ENCODE results near the gene HHAT.

HHAT gene

DNA sequence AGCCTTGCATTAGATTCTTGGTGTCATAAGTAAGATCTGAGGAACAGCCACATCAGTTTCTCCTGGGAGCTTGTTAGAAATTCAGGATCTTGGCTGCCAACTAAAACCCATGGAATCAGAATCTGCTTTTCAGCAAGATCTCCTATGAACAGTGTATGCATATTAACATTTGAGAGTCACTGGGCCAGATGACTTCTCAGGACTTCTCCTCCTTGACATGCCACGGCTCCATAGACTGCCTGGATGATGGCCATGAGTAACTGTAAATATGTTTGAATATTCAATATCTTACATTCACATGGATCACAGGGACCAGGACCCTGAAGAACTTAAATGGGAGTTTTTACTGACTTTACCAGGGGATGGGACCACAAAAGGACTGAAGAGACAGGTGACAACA lies 148.0 kb downstream of the HHAT start:
- Histone ChIP-seq H3K9me3 (ENCODE audit: low read length) (no peaks in the 10 kb centered on the region), H4K20me1 (ENCODE audit: insufficient read depth, low read length) (no peaks in the 10 kb centered on the region), H3K4me3 (ENCODE audit: low read depth, low read length, poor library complexity, severe bottlenecking) (no peak overlapping the region), H2AFZ (ENCODE audit: low read length) (no peak overlapping the region), H3K27me3 (ENCODE audit: insufficient read depth, low read length) (no peaks in the 10 kb centered on the region), H3K9me2 (ENCODE audit: low read depth, low read length) (no peaks in the 10 kb centered on the region), H3K79me2 (ENCODE audit: insufficient read depth, low read length) (no peaks in the 10 kb centered on the region), H3K4me1 (ENCODE audit: insufficient read depth, low read length, severe bottlenecking) (no peaks in the 10 kb centered on the region), H3K4me2 (ENCODE audit: low read length) (no peak overlapping the region), H3K9ac (ENCODE audit: low read length) (no peak overlapping the region), H3K27ac (ENCODE audit: low read depth, low read length, poor library complexity, severe bottlenecking) (no peak overlapping the region), H3K36me3 (ENCODE audit: insufficient read depth, low read length) (no peaks in the 10 kb centered on the region), H3F3A (ENCODE audit: insufficient read depth, low read length) (no peaks in the 10 kb centered on the region)
- no peak for TF ChIP-seq EZH2 (IDR thresholded peaks at IDR 0.05; ENCODE audit: borderline replicate concordance, low read length)
- TF ChIP-seq, protein P1, sequence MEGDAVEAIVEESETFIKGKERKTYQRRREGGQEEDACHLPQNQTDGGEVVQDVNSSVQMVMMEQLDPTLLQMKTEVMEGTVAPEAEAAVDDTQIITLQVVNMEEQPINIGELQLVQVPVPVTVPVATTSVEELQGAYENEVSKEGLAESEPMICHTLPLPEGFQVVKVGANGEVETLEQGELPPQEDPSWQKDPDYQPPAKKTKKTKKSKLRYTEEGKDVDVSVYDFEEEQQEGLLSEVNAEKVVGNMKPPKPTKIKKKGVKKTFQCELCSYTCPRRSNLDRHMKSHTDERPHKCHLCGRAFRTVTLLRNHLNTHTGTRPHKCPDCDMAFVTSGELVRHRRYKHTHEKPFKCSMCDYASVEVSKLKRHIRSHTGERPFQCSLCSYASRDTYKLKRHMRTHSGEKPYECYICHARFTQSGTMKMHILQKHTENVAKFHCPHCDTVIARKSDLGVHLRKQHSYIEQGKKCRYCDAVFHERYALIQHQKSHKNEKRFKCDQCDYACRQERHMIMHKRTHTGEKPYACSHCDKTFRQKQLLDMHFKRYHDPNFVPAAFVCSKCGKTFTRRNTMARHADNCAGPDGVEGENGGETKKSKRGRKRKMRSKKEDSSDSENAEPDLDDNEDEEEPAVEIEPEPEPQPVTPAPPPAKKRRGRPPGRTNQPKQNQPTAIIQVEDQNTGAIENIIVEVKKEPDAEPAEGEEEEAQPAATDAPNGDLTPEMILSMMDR (IDR thresholded peaks at IDR 0.05; ENCODE audit: low read length), result no peak

DNA sequence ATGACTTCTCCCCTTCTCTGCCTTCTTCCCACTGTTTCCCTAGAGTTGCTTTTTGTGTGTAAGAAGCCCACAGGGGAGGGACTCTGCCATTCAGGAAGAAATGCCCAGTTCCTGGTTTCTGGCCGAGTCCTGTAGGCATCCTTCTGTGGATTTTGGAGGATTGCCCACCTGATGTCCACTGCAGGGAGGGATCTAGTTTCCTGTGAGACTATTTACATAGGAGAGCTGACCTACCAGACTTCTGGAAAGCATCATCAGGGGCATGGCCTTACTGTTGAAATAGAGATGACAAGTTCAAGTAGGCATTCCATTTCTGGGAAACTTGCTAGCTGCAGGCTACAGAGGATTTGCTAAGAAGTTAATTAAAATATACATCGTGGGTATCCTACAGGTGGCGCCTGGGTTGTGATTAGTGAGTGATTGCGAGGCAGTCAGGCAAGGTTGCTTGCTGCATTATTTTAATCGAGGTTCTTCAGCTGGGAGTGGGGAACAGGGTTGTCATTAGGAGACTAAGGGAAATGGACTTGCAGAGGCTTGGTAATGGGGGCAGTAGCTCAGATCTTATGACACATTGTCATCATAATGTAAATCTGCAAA lies 148.7 kb downstream of the HHAT start:
- no peaks in the 10 kb centered on the region for H3K79me2 ChIP-seq (ENCODE audit: insufficient read depth, low read length)
- no peak overlapping the region for H3K9ac ChIP-seq (ENCODE audit: low read length)
- no peaks in the 10 kb centered on the region for H3K36me3 ChIP-seq (ENCODE audit: insufficient read depth, low read length)
- no peaks in the 10 kb centered on the region for H3K4me1 ChIP-seq (ENCODE audit: insufficient read depth, low read length, severe bottlenecking)
- no peaks in the 10 kb centered on the region for H3K9me2 ChIP-seq (ENCODE audit: low read depth, low read length)
- H4K20me1 ChIP-seq (ENCODE audit: insufficient read depth, low read length), result no peaks in the 10 kb centered on the region
- H2AFZ ChIP-seq (ENCODE audit: low read length), result no peak overlapping the region
- no peak overlapping the region for H3K4me3 ChIP-seq (ENCODE audit: low read depth, low read length, poor library complexity, severe bottlenecking)
- no peaks in the 10 kb centered on the region for H3K9me3 ChIP-seq (ENCODE audit: low read length)
- H3F3A ChIP-seq (ENCODE audit: insufficient read depth, low read length), result no peaks in the 10 kb centered on the region
- no peaks in the 10 kb centered on the region for H3K27me3 ChIP-seq (ENCODE audit: insufficient read depth, low read length)
- TF ChIP-seq, protein P1 (IDR thresholded peaks at IDR 0.05; ENCODE audit: low read length), result no peak
- no peak overlapping the region for H3K4me2 ChIP-seq (ENCODE audit: low read length)
- no peak overlapping the region for H3K27ac ChIP-seq (ENCODE audit: low read depth, low read length, poor library complexity, severe bottlenecking)

DNA sequence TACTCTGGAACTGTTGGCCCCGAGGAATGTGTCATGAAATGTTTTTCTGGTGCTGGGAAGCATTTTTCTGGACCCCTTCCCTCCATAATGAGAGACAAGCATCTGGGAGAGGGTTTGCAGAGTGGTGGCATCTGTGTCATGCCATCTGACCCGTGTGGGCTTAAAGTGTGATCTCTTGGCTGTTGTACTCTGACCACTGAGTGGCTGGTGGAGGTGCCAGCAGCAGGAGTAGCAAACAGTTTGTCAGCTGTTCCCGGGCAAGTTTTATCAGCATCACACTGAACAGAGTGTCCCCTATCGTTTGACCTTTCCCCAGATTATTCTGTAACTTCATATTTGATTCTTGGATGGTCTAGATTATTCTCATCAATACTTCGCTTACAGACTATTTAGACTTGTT lies 150.1 kb downstream of the HHAT start:
- Histone ChIP-seq H3K4me2 (ENCODE audit: low read length) (no peak overlapping the region), H3K27me3 (ENCODE audit: insufficient read depth, low read length) (no peaks in the 10 kb centered on the region), H3K9me3 (ENCODE audit: low read length) (no peaks in the 10 kb centered on the region), H3K36me3 (ENCODE audit: insufficient read depth, low read length) (no peaks in the 10 kb centered on the region), H4K20me1 (ENCODE audit: insufficient read depth, low read length) (no peaks in the 10 kb centered on the region), H3K4me1 (ENCODE audit: insufficient read depth, low read length, severe bottlenecking) (no peaks in the 10 kb centered on the region), H2AFZ (ENCODE audit: low read length) (no peak overlapping the region), H3K4me3 (ENCODE audit: low read depth, low read length, poor library complexity, severe bottlenecking) (no peak overlapping the region), H3K9me2 (ENCODE audit: low read depth, low read length) (no peaks in the 10 kb centered on the region), H3K27ac (ENCODE audit: low read depth, low read length, poor library complexity, severe bottlenecking) (no peak overlapping the region), H3F3A (ENCODE audit: insufficient read depth, low read length) (no peaks in the 10 kb centered on the region), H3K9ac (ENCODE audit: low read length) (no peak overlapping the region), H3K79me2 (ENCODE audit: insufficient read depth, low read length) (no peaks in the 10 kb centered on the region)
- TF ChIP-seq EZH2 (IDR thresholded peaks at IDR 0.05; ENCODE audit: borderline replicate concordance, low read length), result no peak
- TF ChIP-seq, protein P1 (IDR thresholded peaks at IDR 0.05; ENCODE audit: low read length), result no peak

Data from OCI-LY1 (cell line).